Testis (tissue), 5 donors: ENCODE measurements around the gene CGGBP1. TPM values are rescaled to one million over a fixed set of nuclear protein-coding genes. Genes with fewer than 3 reads are reported as not detected.

Source experiments
- DNase-seq: peaks from one replicate; pipeline ENCODE4 v3.0.0-alpha.2; 2019
- H3K27ac ChIP-seq, 2 donors: fragments of 200-600 bp; sonication (generic); one replicate each; pipeline ENCODE4 v1.5.1; 2019
- H3K27me3 ChIP-seq: fragments of 200-600 bp; sonication (generic); one replicate; pipeline ENCODE4 v1.5.1; 2019
- H3K36me3 ChIP-seq: fragments of 200-600 bp; sonication (generic); one replicate; pipeline ENCODE4 v1.5.1; 2017; ENCODE audit warnings: low read depth; ENCODE audit errors: missing control alignments
- H3K4me1 ChIP-seq: fragments of 200-600 bp; sonication (generic); one replicate; pipeline ENCODE4 v1.5.1; 2019
- H3K4me3 ChIP-seq, 2 donors: fragments of 200-600 bp; sonication (generic); one replicate each; pipeline ENCODE4 v1.5.1; 2017 to 2019
- H3K9me3 ChIP-seq: fragments of 200-600 bp; sonication (generic); one replicate; pipeline ENCODE4 v1.5.1; 2017
- CTCF ChIP-seq, 3 experiments: fragments of 450-650 bp in 2 of 3; fragments of 200-600 bp in 1 of 3; sonication (generic) in 1 of 3; IDR thresholded peaks; one replicate each; pipeline ENCODE4 v1.5.1; 2016 to 2019; ENCODE audit warnings: antibody characterized with exemption in 3 of 3, mild to moderate bottlenecking in 2 of 3, moderate library complexity in 1 of 3
- POLR2A ChIP-seq: fragments of 450-650 bp; IDR thresholded peaks from one replicate; pipeline ENCODE4 v1.6.1; 2017; ENCODE audit warnings: antibody characterized with exemption, mild to moderate bottlenecking, moderate library complexity
- WGBS, 2 donors: methylation state at CpG; one replicate each; pipeline ENCODE4 v1.1.5; 2018; 5-methylcytosine and 5-hydroxymethylcytosine counted together
- intact Hi-C: fragments of 100-400 bp; cut with DNase I; formaldehyde crosslinking; loops from one replicate; pipeline ENCODE4 v1.15.1; 2023; ENCODE audit warnings: low total_unique reads
- long read RNA-seq, 2 donors: transcript quantifications; one replicate each; lab custom pipeline, GENCODE V29; 2026
- polyA plus RNA-seq: library from polyadenylated mRNA; stranded (reverse); fragments of 350-450 nt; fragmentation: Illumina TruSeq; extraction: RNeasy Lipid Tissue Mini Kit (QIAGEN cat#74804); gene quantifications from one replicate; pipeline ENCODE4 v1.2.3, GENCODE V29; 2014; ENCODE audit warnings: low read depth, low replicate concordance; ENCODE audit not compliant: insufficient read depth
- total RNA-seq, 2 donors: library from RNA; depleted of rRNA; stranded (reverse); fragments of >200 nt; gene quantifications; one replicate each; pipeline ENCODE4 v1.2.3, GENCODE V29; 2016

Gene CGGBP1
- 10 to 100 TPM; 54.0 to 68.0 TPM for total RNA-seq
- 66.4 TPM for polyA plus RNA-seq
- long read RNA-seq, donor 1, full-length matches to known transcripts = 133 of 175 reads
- long read RNA-seq, donor 1, partial matches to known transcripts = 42 of 175 reads
- long read RNA-seq, donor 1, other reads (novel, unspliced or antisense) = 0 of 175 reads
- long read RNA-seq, donor 2, full-length matches to known transcripts = 116 of 125 reads
- long read RNA-seq, donor 2, partial matches to known transcripts = 9 of 125 reads
- long read RNA-seq, donor 2, other reads (novel, unspliced or antisense) = 0 of 125 reads

GRCh38 chr3:88058581-88059379 lies at the start of gene CGGBP1, which contains the start of gene ZNF654:
CGGBP1 (minus strand) TSS chr3:88059005; CDS start chr3:88055976, 3,029 bp downstream.
ZNF654 (plus strand) TSS chr3:88059255; CDS start chr3:88059320, 65 bp downstream.
- intact Hi-C loops = no loop called here
- WGBS, 2 donors = 1% methylated on average over 41 to 69 of the region's 76 CpGs
- peak within 1 kb of the TSS; percentile 97 to 98 for H3K27ac ChIP-seq
- H3K4me1 ChIP-seq = peaks cover 18% of the 10 kb centered on the region
- H3K4me3 ChIP-seq = peak within 1 kb of the TSS; percentile 85 to 100
- peak; percentile 99 for DNase-seq
- H3K9me3 ChIP-seq = no peaks in the 10 kb centered on the region
- TF ChIP-seq CTCF (IDR thresholded peaks at IDR 0.05) = no peak
- peak; percentile 5 for TF ChIP-seq POLR2A
- H3K36me3 ChIP-seq = no peaks in the 10 kb centered on the region
- H3K27me3 ChIP-seq = no peaks in the 10 kb centered on the region

GRCh38 chr3:88105325-88105724 lies 46.5 kb upstream of the CGGBP1 start:
- Histone ChIP-seq H3K9me3 (no peaks in the 10 kb centered on the region), H3K27ac (no peak overlapping the region), H3K4me3 (no peak overlapping the region), H3K27me3 (no peaks in the 10 kb centered on the region), H3K4me1 (no peaks in the 10 kb centered on the region), H3K36me3 (no peaks in the 10 kb centered on the region)
- no peak for DNase-seq
- TF ChIP-seq POLR2A = no peak
- TF ChIP-seq CTCF (IDR thresholded peaks at IDR 0.05) = no peak
- intact Hi-C loops = no loop called here

DNA sequence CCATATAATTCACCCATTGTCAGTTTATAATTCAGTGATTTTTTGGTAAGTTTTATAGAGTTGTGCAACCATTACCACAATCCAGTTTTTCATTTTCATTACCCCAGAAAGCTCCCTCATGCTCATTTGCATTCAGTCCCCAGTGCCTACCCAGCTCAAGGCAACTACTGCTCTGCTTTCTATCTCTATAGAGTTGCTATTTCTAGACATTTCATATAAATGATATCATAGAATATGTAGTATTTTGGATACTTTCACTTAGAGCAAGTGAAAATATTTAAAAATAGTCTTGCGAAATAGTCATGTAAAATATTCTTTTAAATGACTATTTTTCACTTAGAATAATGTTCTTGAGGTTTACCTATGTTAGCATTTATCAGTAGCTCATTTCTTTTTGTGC lies 42.3 kb upstream of the CGGBP1 start:
- no peak overlapping the region for H3K27ac ChIP-seq
- no peaks in the 10 kb centered on the region for H3K36me3 ChIP-seq
- DNase-seq = no peak
- intact Hi-C loops = no loop called here
- no peaks in the 10 kb centered on the region for H3K27me3 ChIP-seq
- 94 to 95% methylated on average over 1 of the region's 1 CpG for WGBS, 2 donors
- no peaks in the 10 kb centered on the region for H3K9me3 ChIP-seq
- H3K4me3 ChIP-seq = no peak overlapping the region
- H3K4me1 ChIP-seq = no peaks in the 10 kb centered on the region
- TF ChIP-seq POLR2A (no peak), CTCF (IDR thresholded peaks at IDR 0.05) (no peak)

- H3K4me3 ChIP-seq = no peak overlapping the region
- intact Hi-C loops = no loop called here
- no peaks in the 10 kb centered on the region for H3K9me3 ChIP-seq
- no peak for DNase-seq
- TF ChIP-seq CTCF (IDR thresholded peaks at IDR 0.05) (no peak), POLR2A (no peak)
- 91 to 96% methylated on average over 1 of the region's 1 CpG for WGBS, 2 donors
- H3K4me1 ChIP-seq = no peaks in the 10 kb centered on the region
- H3K27ac ChIP-seq = no peak overlapping the region
- no peaks in the 10 kb centered on the region for H3K27me3 ChIP-seq
- no peaks in the 10 kb centered on the region for H3K36me3 ChIP-seq
Measured at GRCh38 chr3:88093266-88093665, 34.5 kb upstream of the CGGBP1 start.
